ENCODE measurements around the gene AFF1. TPM values are rescaled to one million over a fixed set of nuclear protein-coding genes. Genes with fewer than 3 reads are reported as not detected.

Gene AFF1, protein sequence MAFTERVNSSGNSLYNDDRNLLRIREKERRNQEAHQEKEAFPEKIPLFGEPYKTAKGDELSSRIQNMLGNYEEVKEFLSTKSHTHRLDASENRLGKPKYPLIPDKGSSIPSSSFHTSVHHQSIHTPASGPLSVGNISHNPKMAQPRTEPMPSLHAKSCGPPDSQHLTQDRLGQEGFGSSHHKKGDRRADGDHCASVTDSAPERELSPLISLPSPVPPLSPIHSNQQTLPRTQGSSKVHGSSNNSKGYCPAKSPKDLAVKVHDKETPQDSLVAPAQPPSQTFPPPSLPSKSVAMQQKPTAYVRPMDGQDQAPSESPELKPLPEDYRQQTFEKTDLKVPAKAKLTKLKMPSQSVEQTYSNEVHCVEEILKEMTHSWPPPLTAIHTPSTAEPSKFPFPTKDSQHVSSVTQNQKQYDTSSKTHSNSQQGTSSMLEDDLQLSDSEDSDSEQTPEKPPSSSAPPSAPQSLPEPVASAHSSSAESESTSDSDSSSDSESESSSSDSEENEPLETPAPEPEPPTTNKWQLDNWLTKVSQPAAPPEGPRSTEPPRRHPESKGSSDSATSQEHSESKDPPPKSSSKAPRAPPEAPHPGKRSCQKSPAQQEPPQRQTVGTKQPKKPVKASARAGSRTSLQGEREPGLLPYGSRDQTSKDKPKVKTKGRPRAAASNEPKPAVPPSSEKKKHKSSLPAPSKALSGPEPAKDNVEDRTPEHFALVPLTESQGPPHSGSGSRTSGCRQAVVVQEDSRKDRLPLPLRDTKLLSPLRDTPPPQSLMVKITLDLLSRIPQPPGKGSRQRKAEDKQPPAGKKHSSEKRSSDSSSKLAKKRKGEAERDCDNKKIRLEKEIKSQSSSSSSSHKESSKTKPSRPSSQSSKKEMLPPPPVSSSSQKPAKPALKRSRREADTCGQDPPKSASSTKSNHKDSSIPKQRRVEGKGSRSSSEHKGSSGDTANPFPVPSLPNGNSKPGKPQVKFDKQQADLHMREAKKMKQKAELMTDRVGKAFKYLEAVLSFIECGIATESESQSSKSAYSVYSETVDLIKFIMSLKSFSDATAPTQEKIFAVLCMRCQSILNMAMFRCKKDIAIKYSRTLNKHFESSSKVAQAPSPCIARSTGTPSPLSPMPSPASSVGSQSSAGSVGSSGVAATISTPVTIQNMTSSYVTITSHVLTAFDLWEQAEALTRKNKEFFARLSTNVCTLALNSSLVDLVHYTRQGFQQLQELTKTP
- total RNA-seq, result 15.1 and 16.7 TPM in 2 replicates

DNA sequence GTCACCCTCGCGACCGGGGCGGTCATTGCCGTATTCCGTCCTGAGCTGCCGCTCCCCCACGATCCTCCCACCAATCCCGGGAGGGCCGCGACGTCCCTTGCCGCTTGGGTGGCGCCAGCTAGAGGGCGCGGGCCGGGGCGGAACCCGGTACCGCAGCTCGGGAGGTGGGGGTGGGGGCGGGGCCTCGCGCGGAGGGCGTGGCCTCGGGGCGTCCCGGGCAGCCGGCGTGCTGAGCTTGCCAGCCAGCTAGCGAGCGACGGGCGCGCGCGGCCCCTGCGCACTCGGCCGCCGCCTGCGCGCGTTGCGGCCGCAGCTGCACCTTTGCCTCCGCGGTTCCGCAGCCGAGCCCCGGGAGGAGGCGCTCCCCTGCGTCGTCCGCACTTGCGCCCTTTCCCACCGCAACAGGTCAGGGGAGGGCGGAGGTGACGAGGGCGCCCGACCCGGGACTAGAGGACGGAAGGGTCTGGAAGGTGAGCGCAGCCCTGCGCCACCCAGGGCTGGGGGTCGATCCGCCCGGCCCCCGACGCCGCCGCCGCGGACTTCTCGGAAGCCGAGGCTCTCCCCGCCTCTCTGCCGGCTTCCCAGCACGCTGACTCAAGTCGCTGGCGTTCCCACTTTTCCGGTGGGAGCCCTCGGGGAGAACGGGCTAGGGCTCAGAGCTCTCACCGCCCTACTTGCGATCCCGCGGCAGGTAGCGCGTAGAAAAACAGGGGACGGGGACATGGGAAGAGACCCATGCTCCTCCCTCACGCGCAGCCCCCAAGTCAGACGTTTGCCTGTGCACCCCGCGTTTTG lies at the start of gene AFF1:
AFF1 (plus strand) TSS at position 241 of the 795 bp plus-strand sequence. CDS start 13,523 bp downstream, outside the sequence.

DNA sequence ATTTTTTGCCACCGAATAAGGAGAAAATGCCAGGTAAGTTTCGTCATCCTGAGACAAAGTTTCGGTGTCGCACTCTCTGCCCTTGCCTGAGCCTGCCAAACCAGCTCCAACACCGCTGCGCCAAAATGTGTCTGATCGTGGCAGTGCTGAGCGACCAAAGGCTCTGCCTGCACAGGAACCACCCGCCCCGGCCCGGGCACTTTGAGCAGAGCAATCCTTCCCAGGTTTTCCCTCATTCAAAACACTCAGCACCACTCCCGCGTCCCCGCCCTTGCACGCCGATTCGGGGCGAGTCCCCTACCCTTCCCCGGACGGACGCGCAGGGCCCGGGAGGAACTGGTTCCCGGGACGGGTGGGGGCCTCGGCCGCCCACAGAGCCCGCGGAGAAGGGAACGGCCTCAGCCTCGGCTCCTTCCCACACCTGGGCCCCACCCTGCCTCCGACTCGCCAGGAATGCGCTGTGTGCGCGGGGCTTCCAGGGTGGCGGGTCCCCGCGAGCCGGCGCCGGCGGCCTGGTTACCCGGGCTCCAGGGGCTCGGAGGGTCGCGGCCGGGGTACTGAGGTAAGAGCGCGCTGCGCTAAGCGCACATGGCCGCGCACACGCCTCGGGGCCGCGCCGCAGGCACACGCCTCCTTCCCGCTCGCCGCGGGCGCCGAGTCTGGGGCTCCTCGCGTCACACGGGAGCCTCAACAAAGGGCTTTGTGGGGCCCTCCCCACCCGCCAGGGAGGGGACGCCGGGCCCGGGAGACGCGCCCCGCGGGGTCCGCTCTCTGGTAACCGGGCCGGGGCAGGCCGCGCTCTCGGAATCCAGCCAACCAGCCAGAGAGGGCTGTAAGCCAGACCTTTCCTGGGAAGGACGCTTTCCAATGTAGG lies 42.8 kb upstream of the AFF1 start, which contains the start of gene C4orf36:
C4orf36 (minus strand) TSS at position 661 of the 874 bp plus-strand sequence. CDS start 902 bp downstream, outside the sequence.

Other genes starting within 250 kb of the AFF1 start
- gene SLC10A6, start 85.6 kb upstream of the AFF1 start, total RNA-seq, result 0.11 TPM in 1 of 2 replicates, not detected in the other
- gene C4orf36, start 42.6 kb upstream of the AFF1 start, total RNA-seq, result 0.77 and 2.1 TPM in 2 replicates

Data from uterine smooth muscle cell (primary cell).